Activated CD4-positive, alpha-beta T cell treated with anti-CD3 and anti-CD28 coated beads for 48 hours (primary cell): ENCODE data around the gene DNAJC18.
A peak's percentile ranks its signal among the peaks of the same experiment; 100 is the strongest.
"Not testable (repeated sequence)": the region's sequence is repeated elsewhere in the genome, so short reads cannot be mapped to it uniquely, and the experiment has no call there.

ENCODE experiments used
- DNase-seq: peaks from one replicate; pipeline ENCODE4 v3.0.0-alpha.2; 2020

DNAJC18 gene

DNA sequence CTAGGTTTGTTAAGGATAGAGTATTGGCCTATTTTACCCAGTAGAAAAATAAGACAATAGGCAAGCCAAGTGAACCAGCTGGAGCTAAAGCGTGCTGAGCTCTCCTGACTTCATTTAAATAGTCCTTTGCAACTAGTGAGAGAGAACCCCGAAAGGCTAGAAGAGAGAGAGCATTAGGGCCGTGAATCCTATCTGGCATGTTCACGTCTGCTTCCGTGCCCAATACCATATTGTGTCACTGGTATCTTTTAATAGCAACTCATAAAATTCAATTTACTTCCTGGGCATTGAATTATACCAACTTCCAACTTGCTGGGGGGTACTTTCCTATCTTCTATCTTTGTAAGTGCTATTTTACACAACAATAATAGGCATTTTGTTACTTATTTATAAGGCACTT, 13.8 kb downstream of the DNAJC18 start:
- DNase-seq = no peak

DNA sequence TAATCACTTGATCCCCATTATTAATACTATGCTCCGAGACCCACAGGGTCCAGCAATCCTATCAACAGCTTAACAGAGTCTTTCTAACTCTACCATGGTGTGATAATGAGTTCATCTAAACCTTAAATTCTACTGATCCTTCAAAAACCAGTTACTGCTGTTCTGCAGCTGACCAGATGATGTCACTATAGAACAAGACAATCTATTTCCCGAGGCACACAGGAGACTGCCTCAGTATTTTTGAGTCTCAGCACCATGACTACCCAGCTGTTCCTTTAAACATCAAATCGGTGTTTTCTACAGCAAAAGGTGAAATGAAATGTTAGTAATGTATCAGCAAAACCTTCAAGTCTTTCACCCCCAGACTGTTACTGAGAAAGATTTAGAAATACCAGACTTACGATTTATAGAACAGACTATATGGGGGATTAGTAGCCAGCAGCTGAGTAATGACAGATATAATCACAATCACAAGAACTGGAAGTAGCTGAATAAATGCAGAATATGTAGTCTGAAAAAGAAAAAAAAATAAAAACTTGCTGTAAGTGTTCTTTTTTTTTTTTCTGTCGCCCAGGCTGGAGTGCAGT, 16.9 kb downstream of the DNAJC18 start:
- peak; percentile 59 for DNase-seq

DNA sequence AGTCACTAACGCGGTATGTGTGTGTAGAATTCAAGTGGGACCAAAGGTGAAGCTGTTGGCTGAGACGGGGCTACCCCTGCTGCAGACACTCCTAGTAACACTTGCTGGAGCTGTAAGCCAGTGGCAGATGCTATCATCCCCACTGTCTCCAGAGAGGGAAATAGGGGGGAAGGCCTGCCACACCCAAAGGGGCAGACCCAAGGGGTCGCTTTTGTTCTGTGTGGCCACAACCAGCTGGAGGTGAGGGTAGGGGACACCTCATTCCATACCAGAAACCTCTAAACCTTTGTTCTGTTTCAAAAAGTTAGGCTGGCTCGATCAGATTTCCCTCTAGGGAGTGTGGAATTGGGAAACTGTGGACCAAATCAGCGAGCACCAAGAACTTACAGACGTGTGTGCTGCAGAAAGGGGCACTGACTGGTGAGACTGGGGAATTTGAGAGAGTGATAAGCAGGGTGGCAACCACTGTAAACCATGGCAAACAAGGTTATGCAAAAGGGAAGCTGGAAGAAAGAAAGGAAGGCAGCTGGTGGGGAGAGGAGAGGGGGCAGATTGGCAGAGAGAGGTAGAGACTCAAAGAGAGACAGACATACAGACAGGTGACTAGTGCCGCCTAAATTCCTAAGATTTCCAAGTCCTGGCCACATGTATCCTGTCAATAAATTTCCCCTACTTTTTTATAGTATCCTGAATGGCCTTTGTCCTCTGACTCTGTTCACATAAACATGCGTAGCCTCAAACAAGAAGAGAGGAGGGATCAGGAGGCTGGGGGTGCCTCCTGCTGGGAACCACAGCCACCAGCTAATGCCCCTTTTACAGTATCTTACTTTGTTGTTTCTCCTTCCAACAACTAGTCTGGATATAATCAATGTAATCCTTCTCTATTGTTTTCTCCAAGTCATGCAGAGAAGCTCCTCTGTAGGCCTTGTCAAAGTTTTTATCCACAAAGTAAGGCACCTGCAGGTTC, 19.8 kb downstream of the DNAJC18 start:
- no peak for DNase-seq

DNA sequence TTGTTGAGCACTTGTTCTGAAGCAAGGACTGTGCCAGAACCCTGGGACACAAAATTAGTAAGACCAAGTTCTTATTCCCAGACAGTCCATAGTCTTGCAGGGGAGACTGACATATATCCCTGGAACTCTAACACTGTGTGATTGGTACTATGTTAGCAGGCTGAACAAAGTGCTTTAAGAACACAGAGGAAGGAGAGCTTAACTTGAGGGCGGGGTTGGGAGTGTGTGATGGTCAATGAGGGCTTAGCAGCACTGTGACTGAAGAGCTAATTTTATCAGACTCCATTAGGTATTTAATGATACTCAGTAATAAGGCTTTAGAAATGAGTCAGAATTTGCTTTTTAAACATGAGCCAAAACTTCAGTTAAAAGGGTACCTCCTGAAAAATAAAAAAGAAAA, 20.5 kb downstream of the DNAJC18 start:
- DNase-seq = no peak

DNA sequence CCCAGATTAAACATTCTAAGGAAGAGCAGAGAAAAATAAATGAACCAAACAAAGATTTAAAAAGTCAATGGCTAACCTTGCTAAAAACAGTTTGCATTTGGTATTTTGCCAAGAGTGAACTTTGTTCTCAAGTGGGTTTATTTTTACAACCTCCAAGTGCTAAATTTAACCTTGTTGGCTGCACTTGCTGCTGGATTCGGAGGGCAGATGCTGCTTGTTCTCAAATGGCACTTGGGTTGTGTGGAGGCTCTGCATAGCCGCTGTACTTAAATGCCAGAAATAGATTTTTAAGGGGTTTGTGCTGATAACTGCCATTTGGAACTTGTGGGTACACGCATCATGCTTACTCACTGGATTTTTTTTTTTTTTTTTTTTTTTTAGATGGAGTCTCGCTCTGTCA, 22.1 kb downstream of the DNAJC18 start:
- no peak for DNase-seq

DNA sequence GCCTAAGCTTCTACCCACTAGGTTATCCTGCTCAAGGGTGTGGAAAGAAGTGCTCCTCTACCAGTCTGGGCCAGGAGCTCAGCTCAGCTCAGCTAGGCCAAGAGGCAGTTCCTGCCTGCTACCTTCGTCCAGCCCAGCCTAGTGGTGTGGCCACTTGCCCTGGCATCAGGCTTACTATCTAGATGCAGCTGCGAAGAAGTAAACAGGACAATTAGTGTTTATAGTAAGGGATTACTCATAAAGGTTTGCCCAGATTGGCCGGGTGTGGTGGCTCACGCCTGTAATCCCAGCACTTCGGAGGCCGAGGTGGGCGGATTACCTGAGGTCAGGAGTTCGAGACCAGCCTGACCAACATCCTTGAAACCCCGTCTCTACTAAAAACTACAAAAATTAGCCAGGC, 22.7 kb downstream of the DNAJC18 start:
- no peak for DNase-seq

DNA sequence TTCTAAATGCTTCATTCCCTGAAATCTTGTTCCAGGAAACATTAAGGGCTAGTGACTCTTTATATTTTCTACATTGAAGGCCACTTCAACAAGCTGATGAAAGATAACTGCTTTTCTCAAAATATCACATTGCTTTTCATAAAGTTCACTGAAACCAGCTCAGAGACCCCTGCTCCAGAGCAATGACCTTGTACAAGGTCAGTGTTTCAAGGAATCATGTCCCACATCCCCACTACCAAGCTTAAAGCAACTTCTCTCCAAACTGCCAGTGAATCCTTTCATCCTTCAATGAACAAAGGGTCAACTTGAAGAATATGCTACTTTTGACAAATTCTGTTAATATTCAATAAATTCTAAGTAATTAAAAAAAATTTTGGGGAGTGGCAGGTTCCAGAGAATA, 23.5 kb downstream of the DNAJC18 start:
- DNase-seq = no peak

DNA sequence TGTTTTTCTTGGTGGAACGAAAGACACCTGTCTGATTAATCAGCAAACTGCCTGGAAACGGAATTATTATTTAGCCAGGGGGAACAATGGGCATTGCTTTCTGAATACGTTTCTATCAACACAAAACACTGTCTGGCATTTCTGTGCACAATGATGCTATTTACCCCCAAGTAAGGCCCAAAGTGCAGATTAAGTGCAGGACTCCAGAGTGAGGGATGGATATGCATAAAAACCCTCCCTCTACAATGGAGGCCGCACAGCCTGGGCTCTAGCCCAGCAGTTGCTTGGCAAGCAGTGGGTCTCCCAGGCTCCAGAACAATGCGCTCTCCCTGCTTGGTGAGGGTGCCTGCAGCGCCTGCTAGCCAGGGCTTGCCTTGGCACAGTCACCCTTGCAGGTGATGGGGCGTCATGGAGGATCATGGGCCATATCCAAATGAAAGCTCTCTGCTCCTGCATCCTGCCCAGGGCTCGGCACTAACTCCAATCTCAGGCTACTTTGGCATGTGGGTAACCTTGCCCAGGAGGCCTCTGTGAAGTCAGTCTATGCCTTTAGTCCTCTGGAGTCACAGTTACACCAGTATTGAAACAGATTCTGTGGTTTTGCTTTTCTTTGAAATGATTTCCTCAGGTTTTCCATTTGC, 24.0 kb downstream of the DNAJC18 start:
- peak; percentile 66 for DNase-seq

DNA sequence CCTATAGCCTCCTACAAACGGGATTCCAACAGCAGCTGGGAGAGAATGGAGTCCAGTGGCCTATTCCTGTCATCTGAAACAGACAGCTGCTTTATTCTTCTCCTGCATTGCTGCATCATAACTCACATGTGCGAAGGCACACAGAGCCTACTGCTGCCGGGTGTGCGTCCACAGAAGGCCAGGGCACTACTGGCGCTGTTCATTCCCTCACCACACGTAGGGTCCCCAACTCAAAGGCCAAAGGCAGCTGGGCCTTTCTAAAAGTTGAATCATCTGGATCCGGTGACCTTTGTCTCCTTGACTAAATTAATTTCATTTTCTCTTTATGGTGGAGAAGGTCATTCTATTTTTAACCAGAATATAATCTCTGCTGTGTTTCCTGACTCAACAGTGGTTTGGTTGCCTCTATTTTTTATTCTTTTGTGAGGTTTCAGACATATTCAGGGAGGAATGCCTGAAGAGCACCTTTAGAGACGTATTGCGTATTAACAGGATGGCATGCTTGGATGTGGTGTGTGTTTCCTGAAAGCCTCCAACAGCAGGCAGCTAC, 24.7 kb downstream of the DNAJC18 start:
- no peak for DNase-seq

DNA sequence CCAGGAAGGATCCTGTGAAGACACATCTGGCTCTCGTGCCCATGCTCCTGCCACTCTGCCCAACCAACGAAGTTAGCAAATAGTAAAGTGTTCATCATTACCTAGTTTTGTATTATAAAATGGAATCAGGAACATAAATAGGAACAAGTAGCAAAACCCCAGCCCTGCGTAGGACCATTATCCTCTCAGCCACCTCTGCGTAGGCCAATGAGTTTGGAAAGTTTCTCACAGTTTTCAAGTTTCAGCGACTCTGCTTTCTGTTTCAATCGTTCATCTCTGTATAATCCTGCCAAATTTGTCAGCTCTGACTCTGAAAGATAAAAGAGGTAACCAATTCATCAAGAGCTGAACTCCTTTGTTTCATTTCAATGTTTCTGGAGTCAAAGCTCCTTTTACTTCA, 25.4 kb downstream of the DNAJC18 start:
- DNase-seq = peak; percentile 52

DNA sequence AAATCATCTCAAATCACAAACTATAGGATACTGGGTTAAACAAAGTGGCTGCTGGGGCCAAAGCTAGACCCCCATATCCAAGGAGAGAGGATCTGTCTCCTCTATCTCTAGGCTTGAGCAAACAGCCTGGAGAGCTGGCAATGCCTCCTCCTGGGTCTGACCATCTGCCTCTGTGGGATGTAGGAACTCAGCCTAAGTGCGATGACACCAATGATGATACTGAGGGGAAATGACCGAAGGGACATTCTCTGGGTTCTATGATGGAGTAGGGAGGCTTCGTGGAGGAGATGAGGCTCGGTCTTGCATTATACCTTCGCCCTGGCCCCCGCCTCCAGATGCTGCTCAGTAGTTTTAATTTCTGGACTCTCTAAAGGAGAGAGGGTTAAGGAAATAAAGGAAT, 26.2 kb downstream of the DNAJC18 start:
- no peak for DNase-seq

DNA sequence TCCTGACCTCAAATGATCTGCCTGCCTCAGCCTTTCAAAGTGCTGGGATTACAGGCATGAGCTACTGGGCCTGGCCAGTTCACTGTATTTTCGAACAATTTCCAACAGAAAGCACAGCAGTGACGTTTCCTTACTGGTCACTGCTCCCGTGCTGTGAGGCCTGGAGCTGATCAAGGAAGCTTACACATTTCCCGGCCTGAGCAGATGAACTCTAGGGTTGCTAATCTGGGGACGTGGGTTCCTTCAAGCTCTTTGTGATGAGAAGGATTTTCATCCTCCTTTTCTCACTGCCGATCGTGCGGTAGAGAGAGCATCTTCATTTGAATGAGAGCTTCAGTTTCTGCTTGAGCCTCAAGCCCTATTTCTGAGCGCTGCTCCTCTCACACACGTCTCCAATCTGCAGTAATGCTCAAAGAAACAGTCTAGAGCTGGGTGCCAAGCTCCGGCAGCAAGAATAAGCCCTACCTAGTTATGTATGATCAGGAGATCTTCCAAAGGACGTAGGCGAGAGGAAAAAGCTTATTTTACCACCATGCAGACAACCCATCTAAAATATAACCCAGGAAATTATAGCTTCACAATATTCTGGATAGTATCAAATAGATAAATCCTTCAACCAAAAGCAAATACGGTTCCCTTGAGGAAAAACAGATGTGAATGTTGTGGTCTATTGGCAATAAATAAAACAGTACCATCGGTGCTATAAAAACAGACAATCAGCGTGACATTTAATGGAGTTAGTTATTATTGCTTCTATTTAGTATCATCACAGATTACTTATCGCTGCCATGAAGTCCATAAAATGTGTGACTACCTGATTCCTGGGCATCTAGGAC, 28.1 kb downstream of the DNAJC18 start:
- no peak for DNase-seq

DNA sequence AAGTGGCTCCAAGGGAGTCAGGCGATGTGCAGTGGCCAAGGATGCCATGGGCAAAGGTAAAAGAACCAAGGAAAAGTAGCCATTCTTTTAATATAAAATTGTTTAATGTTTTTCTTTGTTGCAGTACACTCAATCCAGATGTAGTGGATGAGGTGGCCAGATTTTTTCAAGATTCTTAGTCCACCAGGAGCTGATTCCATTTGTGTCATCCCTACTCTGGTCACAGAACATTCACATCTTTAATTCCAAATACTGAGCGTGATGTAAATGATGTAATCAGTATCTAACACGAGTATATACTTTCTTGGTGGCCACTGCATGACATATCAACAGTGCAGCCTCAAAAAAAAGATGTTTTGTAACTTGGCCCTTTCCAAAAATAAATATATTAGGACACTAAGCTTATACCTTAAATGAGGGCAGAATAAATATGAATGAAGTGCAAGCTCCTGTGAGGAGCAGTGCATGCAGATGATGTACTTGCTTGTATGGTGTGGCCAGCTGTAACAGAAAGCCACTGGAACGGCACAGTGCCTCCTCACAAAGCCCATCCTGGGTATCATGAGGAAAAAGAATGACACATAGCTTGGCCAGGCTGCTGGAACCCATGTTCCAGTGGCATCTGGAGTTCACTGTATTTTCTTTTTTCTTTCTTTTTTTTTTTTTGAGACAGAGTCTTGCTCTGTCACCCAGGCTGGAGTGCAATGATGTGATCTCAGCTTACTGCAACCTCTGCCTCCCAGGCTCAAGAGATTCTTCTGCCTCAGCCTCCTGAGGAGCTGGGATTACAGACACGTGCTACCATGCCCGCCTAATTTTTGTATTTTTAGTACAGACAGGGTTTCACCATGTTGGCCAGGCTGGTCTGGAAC, 29.0 kb downstream of the DNAJC18 start:
- no peak for DNase-seq

DNA sequence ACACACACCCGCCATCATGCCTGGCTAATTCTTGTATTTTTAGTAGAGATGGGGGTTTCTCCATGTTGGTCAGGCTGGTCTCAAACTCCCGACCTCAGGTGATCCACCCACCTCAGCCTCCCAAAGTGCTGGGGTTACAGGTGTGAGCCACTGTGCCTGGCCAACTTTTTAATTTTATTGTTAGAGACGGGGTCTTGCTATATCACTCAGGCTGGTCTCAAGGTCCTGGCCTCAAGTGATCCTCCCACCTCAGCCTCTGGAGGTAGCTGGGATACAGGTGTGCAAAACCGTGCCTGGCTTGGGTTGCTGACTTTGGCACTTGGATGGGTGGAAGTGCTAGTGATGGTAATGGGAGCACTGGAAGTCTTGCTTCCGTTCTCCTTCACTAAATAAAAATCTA, 30.2 kb downstream of the DNAJC18 start:
- DNase-seq = not testable (repeated sequence)

DNA sequence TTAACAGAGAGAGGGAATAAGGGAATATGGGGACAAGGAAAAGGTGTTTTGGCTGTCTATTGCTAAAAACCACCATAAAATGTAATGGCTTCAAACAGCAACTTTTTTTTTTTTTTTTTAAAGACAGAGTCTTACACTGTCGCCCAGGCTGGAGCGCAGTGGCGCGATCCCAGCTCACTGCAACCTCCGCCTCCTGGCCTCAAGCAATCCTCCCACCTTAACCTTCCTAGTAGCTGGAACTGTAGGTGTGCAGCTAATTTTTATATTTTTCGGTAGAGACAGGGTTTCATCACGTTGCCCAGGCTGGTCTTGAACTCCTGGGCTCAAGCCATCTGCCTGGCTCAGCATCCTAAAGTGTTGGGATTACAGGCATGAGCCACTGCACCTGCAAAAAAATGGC, 31.1 kb downstream of the DNAJC18 start:
- DNase-seq = no peak

DNA sequence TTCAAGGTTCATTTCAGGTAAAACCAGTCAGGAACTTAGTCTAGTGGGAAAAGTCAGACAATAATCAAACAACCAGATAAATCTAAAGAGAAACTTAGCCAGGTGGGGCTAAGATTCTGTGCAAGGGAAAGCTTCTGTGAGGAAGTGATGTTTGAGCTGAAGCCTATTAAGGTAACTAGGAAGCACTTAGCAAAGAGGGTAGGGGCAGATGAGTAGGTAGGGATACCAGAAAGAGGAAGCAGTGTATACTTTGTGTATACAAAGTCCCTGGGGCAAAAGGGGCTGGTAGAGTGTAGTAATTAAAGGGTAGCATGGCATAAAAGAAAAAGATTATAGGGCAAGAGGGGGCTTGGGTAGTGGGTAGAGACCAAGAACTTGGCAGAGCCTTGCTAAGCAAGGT, 31.8 kb downstream of the DNAJC18 start:
- no peak for DNase-seq

DNA sequence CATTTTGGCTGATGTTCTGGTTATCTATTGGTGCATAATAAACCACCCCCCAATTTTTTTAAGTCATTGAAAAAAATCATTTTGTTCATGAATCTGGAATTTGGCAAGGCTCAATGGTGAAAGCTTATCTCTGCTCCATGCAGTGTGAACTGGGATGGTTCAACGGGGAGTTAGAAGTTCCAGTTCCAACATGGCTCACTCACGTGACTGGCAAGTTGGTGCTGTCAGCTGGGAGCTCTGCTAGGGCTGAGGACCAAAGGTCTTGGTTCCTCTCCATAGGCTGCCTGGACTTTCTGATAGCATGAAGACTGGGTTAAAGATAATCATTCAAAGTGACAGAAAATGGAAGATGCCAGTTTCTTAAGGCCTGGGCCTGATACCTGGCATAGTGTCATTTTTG, 32.4 kb downstream of the DNAJC18 start:
- no peak for DNase-seq

DNA sequence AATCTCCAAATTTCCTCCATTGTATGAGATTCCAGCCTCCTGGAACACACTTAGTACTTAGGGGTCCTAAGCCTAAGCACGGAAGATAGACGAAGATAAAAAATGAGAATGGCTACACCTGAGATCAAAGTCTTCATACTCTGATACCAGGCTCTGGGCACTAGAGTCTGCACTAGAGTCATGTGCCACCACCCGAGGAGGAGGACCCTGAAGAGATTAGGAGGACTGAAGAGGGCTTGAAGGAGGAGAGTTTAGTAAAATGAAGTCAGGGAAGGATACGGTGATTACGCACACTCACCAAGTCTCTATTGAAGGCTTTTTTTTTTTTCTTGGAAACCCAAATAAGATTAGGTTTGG, 34.9 kb downstream of the DNAJC18 start:
- no peak for DNase-seq

DNA sequence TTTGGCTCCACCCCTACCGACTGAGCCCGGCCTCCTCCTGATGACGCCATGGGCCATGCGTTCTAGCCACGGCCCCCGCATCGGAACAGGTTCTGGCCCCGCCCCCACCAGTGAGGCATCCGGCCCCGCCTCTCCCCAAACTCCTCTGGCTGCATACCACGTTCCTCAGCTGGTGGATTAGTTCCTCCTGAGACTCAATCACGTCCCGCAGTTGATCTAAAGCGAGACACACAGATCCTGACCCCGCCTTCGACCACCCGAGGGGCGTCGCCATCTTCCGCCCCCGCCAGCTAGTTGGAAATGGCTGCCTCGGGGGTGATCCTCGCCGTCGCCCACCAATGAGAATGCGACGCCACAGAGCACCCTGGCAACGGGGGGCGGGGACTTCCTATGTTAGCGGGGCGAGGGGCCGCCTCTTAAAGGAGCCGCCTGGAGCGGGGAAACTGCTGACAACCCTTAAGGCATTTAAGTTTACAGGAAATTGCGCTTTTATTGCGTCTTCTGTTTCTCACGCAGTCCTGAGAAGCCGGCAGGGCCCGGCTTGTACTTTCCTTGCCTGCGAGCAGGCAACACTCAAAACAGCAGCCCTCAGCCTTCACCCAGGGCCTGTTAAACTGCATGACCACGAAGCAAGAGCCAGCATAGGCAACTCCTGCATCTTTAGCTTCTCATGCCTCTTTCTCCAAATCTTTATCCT, 35.4 kb downstream of the DNAJC18 start, which contains the start of gene SPATA24:
Gene SPATA24, minus strand, starts transcription at position 303 of the 697 bp plus-strand sequence. Its CDS starts 29 bp downstream, at position 274.
- peak; percentile 99 for DNase-seq

DNA sequence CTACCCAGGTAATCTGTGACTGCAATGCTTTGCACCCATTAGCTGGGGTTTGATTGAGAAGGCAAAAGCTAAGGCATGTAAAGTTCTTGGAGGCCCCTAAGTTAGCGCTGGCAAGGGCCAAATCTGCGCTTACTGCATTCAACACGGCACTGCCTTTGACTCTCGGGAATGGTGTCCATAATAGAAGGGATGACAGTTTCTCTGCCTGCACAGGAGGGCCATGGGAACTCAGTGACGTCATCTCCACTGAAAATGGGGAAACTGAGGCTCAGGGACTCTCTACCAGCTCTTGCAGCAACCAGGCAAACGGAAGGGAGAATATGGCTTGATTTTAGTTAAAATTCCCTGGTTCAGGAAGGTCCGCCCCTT, 35.9 kb downstream of the DNAJC18 start:
- DNase-seq = no peak

DNA sequence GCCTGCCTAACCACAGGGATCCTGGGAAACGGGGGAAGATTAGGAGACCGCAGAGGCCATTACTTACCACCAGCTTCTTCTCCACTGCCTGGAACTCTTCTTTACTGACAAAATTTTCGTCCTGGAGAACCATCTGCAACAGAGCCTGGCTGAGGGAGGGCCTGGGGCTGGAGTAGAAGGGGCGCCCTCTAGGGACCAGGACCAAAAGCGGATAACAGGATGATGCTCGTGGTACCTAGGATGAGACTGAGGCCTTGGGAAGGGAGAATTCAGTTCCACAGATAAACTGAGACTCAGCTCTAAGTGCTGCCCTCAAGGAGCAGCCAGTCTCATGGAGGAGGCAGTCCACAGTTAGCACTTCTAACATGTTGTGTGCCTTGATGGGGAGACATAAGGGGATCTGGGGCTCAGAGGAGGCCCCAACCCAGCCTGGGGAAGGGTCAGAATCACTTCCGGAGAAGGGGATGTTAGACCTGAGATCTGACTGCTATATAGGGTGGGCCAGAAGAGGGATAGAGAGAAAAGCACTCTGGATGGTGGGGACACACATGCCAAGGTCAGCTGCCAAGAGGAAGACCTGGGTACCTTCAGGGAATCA, 36.7 kb downstream of the DNAJC18 start:
- no peak for DNase-seq
